HG02642 (cell line): Measurements from ENCODE around the gene ZNF521.

ENCODE experiments used
- ATAC-seq: cut with Tn5 transposase; IDR thresholded peaks from one replicate; pipeline ENCODE4 v1.9.1; 2021; ENCODE audit warnings: mild to moderate bottlenecking; ENCODE audit not compliant: unreplicated experiment, poor library complexity

Gene ZNF521

GRCh38 chr18:25256439-25256838, 95.5 kb downstream of the ZNF521 start:
- no peak for ATAC-seq

- no peak for ATAC-seq
These were observed 98.2 kb downstream of the ZNF521 start for GRCh38 chr18:25253779-25254178.

DNA sequence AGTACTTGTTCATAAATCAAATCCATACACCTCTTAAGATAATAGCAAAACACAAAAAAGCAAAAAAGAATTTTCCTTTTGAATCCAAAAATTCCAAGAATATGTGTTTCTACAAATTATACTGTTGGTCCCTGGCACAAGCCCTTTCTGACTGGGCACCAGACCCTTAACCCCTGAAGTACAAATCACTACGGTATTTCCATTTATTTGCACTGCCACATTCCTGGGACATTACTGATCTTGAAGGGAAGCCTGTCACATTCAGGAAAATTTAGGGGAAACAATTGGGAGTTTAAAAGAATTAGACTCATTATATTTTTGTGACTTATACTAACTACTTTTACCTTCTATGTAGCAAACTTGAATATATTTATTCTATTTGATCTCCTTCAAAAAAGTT, 98.8 kb downstream of the ZNF521 start:
- no peak for ATAC-seq

GRCh38 chr18:25251068-25251467, 100.9 kb downstream of the ZNF521 start:
- ATAC-seq = no peak

DNA sequence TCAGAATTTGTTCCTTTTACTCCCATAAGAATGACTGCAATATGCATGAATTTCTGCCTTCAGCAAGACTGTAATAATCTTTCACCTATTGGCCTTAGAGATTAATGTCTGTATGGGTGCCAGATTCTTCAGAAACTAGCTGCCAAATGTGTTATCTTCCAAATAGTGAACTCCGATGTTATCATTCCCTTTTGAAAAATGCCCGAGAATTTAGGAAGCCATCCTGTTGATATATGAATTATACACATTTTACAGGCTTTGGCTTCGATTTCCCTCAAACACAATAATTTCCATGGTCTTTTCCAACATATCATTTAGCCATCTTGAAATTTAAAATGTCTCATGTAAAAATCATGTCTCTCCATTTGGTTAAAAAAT, 101.5 kb downstream of the ZNF521 start:
- no peak for ATAC-seq

DNA sequence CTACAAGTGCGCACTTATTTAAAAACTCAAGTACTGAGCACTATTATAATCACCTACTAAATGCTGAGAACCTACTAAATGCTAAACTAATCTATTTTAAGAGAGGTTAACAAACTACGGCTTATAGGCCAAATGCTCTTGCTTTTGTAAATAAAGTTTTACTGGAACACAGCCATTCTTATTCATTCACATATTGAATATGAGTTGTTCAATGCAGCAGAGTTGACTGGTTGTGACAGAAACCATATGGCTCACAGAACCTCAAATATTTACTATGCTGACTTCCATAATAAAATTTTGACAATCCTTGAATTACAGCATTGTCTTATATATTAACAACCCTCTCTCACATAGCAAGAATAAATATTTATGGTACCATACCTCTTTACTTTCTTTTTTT, 103.2 kb downstream of the ZNF521 start:
- ATAC-seq = no peak

DNA sequence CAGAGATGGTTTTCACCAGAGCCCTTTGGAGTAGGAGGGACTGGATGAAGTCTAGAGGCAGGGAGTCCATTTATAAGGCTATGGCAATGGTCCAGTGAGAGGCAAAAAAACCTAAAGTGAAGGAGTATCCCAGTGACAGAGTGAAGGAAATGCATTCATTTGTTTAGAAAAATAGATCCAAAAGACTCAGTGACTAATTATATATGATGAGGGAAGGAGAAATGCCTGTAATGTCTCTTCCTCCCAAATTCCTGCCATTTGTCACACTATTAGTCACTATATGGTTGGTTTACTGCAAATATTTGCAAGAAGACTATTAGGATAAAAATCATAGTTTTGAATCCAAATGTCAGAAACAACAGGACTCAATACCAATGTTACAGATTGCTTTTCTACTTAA, 104.2 kb downstream of the ZNF521 start:
- no peak for ATAC-seq

- ATAC-seq = no peak
These were observed 106.9 kb downstream of the ZNF521 start for GRCh38 chr18:25244924-25245698.

- ATAC-seq = no peak
These were observed 107.8 kb downstream of the ZNF521 start for GRCh38 chr18:25244170-25244569.

- no peak for ATAC-seq
These were observed 108.2 kb downstream of the ZNF521 start for GRCh38 chr18:25243754-25244153.

GRCh38 chr18:25243257-25243656, 108.7 kb downstream of the ZNF521 start:
- ATAC-seq = no peak

- ATAC-seq = no peak
These were observed 111.6 kb downstream of the ZNF521 start for GRCh38 chr18:25240420-25240770.

DNA sequence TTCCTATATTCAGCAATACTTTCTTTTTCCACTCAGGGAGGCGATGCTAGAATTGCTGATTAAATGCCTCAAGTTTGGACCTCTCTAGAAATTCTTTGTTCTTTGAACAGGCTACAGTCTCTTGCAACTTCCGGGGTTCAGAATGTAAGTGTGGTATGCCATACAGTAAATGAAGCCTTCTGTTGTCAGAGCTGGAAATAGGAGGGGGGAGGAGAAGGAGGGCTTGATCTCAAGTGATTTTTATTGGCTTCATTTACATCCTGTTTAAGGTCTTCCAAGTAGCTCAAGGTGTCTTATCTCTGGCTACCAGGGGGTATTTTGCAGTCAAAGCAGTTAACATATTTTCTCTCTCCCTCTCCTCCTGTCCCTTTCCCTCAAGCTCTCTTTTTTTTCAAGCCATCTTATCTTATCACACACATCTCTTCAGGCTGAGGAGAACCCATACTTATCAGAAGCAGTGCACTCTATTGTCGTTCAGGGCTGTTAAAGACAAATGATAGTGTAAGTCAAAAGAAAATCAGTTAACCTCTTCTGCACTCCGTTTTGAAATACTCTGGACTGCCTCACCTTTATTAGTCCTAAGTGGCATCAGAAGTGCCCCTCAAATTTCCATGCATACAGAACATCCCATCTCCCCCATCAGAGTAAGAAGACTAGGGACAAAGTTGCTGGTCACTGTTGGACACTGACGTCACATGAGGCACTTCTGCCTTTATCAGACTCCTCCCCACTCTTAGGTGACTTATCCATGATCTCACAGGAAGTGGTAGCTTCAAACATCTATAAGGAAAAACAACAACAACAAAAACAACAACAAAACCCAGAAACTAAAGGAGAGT, 112.2 kb downstream of the ZNF521 start:
- ATAC-seq = no peak

- no peak for ATAC-seq
These were observed 112.8 kb downstream of the ZNF521 start for GRCh38 chr18:25239151-25239550.

- no peak for ATAC-seq
These were observed 114.2 kb downstream of the ZNF521 start for GRCh38 chr18:25237571-25238267.

GRCh38 chr18:25236736-25237135, 115.2 kb downstream of the ZNF521 start:
- no peak for ATAC-seq

DNA sequence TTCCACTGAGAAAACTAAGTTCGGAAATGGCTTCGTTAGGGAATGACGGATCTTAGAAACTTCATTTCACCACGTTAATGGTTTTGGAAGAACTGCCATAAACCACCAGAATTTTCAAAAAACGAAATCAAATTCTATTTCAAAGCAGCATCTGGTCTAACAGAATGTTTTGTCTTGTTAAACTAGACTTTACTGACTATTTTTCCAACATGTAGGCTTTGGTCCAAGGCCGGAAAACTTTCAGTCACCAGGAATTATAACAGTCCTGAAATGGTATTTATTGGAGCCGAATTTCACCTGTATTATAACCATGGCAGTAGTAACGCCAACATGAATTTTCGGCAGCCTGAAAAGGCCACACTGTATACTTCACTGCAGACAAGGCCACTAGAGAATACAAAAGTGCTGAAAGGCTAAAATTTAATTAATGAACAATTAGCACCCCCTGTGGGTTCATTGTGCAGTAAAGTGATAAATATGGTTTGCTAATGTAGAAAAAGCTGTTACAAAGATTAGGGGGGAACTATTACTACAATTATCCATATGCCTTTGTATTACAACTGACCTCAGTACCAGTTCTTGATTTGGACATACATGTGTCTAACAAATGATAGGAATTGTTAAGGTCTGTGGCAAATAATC, 116.4 kb downstream of the ZNF521 start:
- ATAC-seq = no peak

GRCh38 chr18:25234740-25235345, 117.1 kb downstream of the ZNF521 start:
- ATAC-seq = no peak

GRCh38 chr18:25234322-25234639, 117.7 kb downstream of the ZNF521 start:
- ATAC-seq = no peak

DNA sequence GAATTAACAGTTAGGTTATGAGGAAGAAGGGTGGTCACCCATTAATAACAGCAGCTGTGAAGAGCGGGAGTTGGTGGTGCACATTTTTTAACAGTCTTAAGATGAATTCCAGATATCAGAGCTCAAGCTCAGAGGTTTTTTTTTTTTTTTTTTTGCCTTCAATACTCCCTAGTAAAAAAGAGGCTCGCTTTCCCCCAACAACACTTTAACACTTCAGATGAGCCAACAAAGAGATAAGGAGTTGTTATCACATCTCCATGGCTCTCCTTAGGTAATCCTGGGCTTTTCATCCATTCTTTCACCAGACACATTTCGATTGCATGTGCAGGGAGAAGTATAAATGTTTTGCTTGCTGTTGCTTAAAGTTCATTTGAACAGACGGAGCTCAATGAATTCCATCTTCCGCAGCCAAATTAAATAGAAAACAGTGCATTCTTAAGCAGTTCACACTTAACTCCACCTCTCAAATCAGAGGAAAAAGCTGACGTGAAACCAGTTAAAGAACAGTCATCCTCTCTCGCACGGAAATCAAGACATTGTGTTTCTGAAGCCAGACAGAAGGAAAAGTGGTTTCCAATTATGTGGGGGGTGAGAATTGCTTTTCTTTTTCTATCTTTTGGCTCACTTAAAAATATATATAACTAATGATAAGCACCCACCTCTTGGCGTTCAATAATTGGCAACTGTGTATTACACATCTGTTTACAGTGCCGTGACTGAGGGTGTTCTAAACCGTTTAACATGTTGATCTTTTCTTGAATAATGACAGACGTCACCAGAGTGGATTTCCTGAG, 118.2 kb downstream of the ZNF521 start:
- no peak for ATAC-seq
